ENCODE data around the gene ARHGAP26. TPM values are rescaled to one million over a fixed set of nuclear protein-coding genes. Genes with fewer than 3 reads are reported as not detected.

The ARHGAP26 gene
- total RNA-seq (2014; rRNA removed; shearing (Covaris generic)), result 3.5 and 5.5 TPM in 2 replicates

GRCh38 chr5:142769793-142770649 is at the start of gene ARHGAP26:
TSS of gene ARHGAP26 (plus strand) at chr5:142770377. CDS start at chr5:142770762, 385 bp downstream.
- peak; percentile 96 for DNase-seq (ENCODE audit: low read depth)

DNA sequence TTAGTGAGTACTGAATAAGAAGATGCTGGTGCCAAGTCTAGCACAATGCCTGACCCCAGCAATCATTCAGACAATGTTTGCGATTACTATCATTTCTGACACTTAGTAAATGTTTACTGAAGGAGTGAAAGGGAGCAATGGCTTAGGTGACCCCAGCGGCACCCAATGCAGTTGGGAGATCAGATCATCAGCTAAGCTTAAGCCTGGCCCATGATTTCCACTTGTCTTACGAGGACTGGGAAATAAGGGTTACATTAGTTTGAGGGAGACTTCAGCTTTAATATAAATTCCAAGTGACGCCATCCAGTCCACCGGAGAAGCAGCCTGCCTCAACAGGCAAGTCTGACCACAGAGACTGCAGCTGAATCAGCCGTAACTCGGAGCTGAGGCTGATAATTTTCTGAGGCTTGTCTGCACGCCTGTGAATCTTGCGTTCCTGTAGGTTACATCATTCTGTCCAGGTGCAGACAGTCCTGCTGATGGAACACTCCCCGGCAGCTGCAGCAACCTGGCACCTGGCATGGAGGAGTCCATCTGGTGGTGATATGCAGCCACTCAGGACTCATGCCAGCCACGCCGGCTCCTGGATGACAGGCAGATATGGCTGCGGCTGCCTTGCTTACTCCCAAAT is 49.4 kb upstream of the ARHGAP26 start:
- no peak for DNase-seq (ENCODE audit: low read depth)

DNA sequence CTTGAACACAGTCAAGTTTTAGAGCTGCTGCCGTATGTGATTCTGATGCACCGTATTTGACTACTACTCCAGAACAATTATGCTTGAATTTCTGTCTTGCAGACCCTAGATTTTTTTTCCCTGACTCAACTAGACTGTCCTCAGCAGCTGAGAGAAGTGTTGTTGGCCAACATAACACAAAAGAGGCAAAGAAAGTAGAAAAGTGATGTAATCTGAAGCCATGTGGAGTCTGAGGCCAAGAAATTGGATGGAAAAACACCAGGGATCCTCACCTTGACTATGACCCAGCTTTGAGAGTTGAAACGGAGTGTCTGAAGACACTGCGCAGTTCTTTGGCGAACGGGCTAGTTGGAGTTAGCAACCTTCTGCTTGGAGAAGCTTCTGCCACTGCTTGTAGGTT is 48.0 kb upstream of the ARHGAP26 start:
- no peak for DNase-seq (ENCODE audit: low read depth)

- no peak for DNase-seq (ENCODE audit: low read depth)
Measured at GRCh38 chr5:142722896-142723295, 47.3 kb upstream of the ARHGAP26 start.

GRCh38 chr5:142724821-142725220 is 45.4 kb upstream of the ARHGAP26 start:
- DNase-seq (ENCODE audit: low read depth), result no peak

DNA sequence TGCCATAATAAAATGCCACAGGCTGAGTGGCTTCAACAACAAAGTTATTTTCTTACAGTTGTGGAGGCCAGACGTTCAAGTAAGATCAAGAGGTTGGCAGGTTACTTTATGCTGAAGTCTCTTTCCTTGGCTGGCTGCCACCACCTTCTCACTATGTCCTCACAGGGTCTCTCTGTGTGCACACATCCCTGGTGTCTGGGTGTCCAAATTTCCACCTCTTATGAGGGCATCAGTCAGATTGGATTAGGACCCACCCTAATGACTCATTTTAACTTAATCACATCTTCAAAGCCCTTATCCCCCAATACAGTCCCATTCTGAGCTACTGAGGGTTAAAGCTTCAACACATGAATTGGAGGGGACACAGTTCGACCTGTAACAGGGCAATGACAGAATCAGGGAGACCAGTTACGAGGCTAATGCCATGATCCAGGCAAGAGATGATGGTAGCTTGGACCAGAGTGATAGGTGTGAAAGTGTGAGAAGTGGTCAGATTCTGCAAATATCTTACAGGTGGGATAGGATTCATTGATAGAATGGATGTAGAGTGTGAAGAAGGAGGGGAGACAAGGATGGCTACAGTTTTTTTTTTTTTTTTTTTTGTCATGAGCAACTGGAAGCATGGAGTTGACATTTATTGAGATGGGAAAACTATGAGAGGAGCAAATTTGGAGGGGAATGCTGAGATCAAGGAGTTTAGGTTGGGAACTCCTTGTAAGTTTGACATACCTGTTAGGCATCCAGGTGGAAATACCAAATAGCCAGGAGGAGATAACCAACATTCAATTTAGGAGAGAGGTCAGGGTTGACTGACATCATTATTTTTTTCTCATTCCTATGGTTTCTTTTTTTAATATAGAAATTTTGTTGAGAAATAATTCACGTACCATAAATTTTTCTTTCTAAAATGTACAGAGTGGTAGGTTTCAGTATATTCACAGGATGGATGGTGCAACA is 44.7 kb upstream of the ARHGAP26 start:
- DNase-seq (ENCODE audit: low read depth), result peak; percentile 8

DNA sequence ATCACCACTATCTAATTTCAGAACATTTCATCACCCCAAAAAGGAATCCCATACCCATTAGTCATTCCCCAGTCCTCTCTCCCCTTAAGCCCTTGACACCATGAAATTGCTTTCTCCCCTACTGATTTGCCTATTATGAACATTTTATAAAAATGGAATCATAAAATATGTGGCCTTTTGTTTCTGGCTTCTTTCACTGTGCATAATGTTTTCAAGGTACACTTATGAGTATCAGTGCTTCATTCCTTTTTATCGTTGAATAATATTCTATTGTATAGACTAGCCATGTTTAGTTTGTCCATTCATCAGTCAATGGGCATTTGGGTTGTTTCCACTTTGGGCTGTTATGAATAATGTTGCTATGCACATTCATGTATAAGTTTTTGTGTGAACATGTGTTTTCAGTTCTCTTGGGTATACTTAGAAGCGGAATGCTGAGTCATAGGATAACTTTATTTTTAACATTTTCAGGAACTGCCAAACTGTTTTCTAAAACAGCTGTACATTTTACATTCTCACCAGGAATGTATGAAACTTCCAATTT is 43.9 kb upstream of the ARHGAP26 start:
- DNase-seq (ENCODE audit: low read depth), result peak; percentile 54

DNA sequence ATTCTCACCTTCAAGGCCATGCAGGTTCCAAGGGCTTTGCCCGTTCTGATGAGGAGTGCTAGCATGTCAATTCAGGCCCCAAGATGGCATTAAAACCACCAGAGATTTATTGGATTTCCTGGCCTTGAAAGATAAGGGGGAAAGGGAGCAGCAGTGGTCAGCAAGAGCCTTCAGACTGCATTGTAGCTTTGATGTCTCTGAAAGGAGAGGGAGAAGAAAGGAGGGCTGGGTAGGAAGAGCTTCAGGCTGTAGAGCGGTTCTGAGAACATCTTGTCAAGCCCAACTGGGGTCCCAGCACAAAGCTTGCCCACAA is 42.5 kb upstream of the ARHGAP26 start:
- no peak for DNase-seq (ENCODE audit: low read depth)

GRCh38 chr5:142735323-142736246 is 34.6 kb upstream of the ARHGAP26 start:
- no peak for DNase-seq (ENCODE audit: low read depth)

DNA sequence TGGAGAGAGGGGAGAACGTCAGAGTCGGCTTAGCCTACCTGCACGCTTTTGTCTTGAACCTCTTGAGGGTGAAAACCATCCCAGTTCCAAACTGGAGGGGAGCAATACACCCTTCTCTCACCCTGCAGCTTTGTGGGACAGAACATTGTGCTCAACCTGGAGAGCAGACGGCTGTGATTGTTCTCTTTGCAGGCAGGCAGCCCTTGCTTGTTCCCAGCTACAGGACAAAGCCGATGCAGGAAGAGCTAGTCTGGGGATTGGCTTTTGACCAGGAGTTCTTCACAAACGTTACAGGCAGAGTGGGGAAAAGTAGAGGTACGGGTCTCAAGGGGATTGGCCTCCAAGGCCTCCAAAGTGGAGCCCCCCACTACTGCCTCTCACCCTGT is 33.9 kb upstream of the ARHGAP26 start:
- no peak for DNase-seq (ENCODE audit: low read depth)

DNA sequence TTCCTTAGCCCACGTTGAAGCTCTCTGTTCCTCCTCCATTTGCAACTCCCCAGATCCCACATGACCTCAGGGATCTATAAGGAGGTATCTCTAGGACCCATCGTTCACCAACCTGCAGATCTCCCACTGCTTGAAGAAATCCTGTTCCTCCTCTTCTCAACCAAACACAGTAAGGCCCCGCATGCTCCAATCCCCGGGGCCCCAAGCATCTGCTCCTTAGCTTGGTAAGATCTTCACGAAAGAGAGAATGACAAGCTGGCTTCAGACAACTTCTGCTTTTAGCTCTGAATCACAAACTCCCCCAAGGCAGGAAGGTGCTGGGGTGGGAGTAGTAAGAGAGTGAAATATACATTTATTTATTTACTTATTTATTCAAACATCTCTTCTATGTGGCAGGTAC is 33.0 kb upstream of the ARHGAP26 start:
- DNase-seq (ENCODE audit: low read depth), result no peak

- peak; percentile 18 for DNase-seq (ENCODE audit: low read depth)
Measured at GRCh38 chr5:142740474-142741242, 29.5 kb upstream of the ARHGAP26 start.

DNA sequence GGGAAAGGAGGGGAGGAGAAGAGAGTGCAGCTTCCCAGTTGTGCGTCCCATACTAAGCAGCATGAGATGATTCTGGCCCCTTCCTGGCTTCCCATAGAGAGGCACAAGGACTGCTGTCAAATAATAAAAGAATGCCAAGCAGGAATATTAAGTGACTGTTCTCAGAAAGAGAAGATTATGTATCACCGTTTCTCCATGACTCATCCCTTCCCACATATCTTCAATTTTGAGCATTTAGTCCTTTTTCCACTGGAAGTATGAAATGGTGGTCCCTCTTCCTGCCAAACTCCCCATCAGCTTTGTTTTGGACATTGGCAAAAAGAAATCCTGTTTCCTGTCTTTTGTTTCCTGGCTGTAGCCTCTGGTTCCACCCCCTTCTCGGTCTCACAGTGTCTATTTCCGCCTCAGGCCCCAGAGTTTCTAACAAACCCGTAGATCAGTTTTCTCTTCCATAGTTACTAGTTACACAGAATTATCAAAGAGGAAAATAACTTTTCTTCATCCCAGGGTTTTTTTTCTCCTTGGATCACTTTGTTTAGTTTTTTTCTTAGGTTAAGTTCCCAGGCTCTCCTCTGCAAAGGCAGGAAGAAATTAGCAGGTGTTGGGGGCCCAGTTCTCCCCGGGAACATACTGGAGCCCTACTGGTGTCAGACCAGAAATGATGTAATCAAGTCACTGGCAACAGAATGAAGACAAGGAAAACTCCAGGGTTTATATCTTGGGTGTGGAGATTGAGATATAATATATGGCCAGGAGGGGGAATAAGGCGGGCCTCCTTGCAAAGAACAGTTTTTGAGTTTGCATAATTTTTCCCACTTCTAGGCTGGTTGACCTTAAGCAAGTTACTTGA is 26.4 kb upstream of the ARHGAP26 start:
- peak; percentile 22 for DNase-seq (ENCODE audit: low read depth)

GRCh38 chr5:142745268-142745667 is 24.9 kb upstream of the ARHGAP26 start:
- DNase-seq (ENCODE audit: low read depth), result no peak

- DNase-seq (ENCODE audit: low read depth), result no peak
Measured at GRCh38 chr5:142746532-142747433, 23.4 kb upstream of the ARHGAP26 start.

GRCh38 chr5:142748132-142748531 is 22.0 kb upstream of the ARHGAP26 start:
- no peak for DNase-seq (ENCODE audit: low read depth)

DNA sequence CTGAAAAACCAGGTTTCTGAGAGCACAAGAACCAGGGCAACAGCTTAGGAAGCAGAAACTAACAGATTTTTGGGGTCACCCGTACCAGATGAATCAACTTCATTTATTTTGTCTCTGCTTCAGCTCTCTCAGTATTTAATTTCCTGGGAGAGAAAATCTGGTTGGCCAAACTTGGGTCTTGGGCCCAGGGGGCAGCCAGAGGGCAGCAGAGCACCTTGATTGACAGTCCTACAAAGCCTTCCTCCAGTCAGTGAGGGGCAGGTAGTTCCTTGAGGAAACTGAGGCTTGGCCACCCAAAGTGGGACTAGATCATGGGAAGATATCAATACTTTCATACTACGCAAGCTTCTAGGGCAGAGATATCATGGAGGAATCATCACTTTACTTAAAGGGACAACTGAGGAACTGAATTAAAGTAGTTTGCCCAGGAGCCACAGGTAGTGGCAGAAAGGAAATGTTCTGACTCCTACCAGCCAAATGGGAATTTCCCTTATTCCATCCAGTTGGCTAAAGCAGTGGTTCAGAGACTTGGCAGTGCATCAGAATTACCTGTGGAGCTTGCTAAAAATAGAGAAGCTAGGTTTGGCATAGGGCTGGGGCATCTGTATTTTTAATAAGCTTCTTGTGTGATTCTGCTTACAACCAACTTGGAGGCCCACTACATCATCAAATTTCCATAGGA is 21.5 kb upstream of the ARHGAP26 start:
- DNase-seq (ENCODE audit: low read depth), result peak; percentile 27
